Tongue (tissue), 2 donors: Measurements from ENCODE around the gene MAGI1. TPM values are rescaled to one million over a fixed set of nuclear protein-coding genes. Genes with fewer than 3 reads are reported as not detected.
"Not testable (repeated sequence)": the region's sequence is repeated elsewhere in the genome, so short reads cannot be mapped to it uniquely, and the experiment has no call there.

Experiments used
- DNase-seq: peaks from one replicate; pipeline ENCODE4 v3.0.0-alpha.2; 2015
- total RNA-seq: library from RNA; depleted of rRNA; stranded (reverse); fragments of >200 nt; gene quantifications from one replicate; pipeline ENCODE4 v1.2.3, GENCODE V29; 2014

Gene MAGI1
- total RNA-seq, 1 donor from 2014 or later: 62.1 TPM

DNA sequence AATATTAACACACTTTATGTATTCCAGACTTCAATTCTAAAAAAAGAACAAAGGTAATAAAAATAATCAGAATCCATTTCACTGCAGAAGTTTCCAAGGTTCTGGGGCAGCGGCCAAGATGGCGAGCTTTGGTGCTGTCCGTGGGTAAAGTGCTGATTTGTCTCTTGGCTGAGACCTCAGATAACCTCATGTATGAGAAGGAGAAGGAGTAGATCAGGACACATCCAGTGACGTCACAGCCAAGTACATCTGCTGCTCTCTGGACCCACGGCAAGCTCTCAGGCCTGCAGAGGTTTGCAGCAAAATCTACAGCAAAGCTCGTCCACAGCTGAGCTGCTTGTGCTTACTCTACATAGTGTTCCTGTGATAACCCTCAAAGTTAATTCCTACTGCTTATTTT lies 165.7 kb downstream of the MAGI1 start:
- DNase-seq: peak; percentile 64

DNA sequence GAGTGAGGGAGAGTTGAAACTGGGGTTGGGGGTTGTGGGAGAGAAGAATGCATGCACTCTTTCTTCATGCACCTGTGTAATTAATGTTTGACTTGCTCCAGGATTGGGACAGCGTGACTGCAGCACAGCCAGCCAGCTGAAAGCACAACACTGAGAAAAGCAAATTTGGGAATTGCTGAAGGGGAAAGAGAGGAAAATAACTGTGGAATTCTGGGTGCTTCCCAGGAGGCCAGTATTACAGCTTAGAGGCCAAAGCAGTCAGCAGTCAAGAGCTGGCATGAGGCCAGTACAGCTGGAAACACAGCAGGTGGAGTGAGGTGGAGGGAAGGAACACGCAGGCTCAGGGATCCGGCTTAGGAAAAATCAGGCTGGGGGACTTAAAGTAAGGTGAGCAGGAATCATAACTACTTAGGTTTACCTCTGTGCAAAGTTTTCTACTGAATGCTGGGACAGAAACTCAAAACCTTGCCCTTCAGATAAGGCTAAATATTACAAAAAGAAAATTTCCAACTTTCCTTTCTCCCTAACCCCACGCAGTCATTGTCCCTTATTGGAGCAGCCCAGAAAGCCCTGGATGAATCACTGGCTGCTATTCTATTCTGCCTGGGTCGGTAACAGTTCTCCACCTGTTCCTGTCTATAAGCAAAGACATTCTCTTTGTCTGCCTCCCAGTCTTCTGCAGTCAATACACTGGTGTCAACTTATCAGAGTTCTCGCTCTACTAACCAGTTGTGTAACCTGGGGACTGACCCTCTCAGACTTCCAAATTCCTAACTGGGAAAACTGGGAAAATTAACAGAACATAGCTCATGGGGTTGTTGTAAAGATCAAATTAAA lies 167.2 kb downstream of the MAGI1 start:
- peak; percentile 92 for DNase-seq

DNA sequence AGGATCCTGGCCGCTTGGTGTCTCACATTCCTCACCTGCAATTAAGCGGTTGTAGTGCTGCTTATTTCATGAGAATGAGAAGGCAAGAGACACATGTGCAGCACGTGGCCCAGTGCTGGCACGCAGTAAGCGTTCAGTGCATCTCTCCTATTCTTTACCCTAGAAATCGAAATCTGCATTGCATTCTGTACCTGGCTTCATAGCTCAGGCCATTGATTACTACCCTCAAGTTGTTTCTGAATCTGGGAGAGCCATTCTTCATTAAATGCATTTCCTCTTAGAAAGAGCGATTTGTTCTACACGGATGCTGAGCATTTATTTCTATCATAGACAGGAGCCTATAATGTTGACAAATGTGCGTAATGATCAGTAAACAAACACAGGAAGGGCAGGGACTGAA lies 168.9 kb downstream of the MAGI1 start:
- no peak for DNase-seq

DNA sequence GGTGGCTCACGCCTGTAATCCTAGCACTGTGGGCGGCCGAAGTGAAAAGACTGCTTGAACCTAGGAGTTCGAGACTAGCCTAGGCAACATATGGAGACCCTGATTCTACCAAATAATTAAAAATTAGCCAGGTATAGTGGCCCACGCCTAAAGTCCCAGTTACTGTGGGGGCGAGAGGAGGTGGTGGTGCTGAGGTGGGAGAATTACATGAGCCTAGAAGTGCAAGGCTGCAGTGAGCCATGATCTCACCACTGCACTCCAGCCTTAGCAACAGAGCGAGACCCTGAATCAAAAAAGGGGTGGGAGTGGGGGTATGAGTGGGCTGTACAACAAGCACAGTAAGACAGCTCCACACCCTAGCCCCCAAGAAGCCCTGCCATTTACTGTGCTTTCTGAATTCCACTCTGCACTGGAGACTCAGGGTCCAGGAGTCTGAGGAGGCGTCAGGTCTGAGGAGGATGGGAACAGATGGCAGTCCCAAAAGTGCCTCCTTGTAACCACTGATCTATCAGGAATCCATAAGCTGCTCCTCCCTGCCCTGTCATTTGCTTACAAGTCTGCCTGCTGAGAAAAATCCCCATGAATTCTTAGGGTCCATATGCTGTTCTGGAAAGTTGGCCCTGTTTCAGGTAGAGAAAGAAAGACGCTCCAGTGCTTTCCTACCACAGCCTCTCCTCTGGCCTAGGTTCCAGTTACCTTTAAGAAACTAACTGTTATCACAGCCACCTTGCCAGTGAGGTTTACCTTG lies 171.1 kb downstream of the MAGI1 start:
- DNase-seq: no peak

DNA sequence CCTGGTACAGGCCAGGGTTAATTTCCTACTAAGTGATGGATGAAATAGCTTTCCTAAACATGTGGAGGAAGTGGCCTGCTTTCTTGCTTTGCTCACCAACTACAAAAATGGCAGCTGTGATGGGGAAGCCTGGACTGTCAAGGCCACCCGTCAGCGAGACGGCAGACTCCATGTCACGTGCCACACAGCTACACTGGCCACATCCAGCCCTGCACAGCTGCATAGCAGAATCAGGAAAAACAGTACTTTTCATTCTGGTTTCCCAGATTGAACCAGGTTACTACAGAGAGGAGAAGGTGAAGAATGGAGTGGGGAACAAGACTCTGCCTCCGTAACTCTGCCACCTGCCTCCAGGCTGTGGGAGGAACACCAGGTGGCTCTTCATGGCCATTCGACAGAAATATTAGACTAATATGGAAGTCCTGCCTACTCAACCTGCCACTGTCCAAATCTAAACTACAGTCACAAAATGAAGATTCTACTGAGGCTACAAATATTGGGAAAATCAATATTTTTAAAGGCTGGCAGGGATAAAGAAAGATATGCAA lies 174.3 kb downstream of the MAGI1 start:
- DNase-seq: no peak

DNA sequence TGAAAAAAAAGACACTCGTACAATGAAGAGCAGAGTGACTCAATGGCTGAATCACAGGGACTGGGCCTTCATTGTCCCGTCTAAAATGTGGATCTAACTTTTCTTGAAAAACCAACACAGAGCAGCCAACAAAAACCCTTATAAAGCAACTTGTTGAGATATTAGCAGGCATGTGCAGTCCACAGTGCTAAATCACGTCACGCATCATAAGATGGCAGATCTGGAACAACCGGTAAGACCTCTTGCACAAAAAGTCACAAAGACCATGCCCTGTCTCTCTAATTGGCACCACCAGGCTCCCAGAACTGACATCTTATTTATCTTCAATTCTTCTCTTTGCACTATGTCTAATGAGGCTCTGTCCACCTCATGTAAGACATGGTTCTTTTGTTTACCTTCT lies 177.0 kb downstream of the MAGI1 start:
- no peak for DNase-seq

DNA sequence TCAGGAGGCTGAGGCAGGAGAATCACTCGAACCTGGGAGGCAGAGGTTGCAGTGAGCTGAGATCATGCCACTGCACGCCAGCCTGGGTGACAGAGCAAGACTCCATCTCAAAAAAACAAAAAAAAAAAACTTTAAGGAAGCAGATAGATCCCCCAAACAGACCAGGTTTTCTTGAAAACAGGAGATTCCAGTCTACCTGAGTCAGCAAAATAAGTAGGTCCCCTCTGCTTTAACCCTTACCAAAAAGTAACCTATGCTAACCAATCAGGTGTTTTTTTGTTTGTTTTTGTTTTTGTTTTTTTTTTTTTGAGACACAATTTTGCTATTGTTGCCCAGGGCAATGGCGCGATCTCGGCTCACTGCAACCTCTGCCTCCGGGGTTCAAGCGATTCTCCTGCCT lies 179.1 kb downstream of the MAGI1 start:
- not testable (repeated sequence) for DNase-seq

DNA sequence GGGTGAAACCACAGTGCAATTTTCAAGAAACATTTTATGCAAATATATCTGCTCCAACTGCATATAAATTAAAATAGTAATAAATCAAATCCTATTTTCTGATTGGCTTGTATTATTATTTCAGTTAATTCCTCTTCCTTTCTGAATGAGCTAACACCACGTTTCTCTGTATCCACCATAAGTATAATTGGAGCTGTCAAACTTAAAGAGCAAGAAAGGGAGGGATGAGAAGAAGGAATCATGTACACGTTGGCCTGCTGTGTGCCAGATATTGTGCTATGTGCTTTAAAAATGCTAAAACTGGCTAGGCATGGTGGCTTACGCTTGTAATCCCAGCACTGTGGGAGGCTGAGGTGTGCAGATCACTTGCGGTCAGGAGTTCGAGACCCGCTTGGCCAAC lies 180.0 kb downstream of the MAGI1 start:
- no peak for DNase-seq

DNA sequence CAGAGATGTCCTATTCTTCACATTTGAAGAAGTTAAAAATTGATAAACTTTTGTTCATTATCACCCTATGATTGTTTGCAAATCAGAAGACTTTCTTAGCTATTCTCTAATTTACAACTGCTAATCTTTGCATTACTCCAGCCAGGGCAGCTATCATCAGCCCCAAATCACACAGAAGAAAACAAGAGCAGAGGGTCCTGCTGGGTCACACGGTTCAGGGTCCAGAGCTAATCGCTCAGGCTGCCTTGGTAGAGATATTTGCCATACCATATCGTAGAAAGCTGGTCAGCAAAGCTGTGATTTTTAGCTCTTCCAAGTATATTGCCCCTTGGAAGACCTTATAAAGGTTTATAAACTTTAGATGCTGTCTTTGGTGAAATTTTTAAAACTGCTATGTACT lies 181.4 kb downstream of the MAGI1 start:
- DNase-seq: no peak

DNA sequence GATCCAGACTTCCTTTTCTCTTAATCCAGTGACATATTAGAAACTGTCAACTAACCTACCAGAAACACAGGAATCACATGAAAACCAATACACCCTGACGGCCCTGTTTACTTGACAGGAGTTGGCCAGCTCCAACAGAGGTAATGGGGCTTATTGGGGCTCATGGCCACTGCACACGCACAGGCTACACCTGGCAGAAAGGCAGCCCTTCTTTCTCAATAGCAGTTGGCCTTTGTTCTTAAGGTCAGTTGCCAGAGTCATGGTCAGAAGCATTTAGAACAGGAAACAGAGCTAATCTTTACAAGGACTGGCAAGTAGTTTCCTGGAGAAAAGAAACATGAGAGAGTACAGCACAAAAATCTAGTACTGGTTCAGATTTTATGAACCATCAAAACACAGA lies 181.8 kb downstream of the MAGI1 start:
- DNase-seq: no peak

DNA sequence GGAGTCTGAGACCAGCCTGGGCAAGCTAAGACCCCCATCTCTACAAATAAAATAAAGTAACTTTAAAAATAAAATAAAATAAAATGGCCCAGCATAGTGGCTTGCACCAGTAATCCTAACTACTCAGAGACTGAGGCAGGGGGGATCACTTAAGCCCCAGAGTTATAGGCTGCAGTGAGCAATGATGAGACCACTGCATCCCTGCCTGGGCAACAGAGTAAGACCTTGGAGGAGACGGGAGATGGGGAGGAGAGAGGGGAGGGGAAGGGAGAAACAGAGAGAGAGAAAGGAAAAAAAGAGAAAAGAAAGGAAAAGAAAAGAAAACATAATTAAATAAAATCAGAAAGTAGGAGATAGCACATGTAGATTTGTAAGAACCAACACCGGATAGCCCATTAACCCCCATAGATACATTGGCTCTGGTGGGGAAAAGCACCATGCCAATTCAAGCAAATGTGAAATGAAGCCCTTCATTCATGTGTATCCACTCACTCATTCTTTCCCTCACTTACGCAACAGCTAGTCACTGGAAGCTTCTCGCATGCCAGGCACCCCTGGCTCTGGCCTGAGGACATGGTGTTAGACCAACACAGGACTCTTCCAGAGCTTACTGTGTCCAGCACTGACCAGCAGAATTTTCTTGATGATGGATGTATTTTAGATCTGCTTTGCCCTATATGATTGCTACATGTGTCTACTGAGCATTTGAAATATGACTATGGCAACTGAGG lies 183.2 kb downstream of the MAGI1 start:
- DNase-seq: no peak

DNA sequence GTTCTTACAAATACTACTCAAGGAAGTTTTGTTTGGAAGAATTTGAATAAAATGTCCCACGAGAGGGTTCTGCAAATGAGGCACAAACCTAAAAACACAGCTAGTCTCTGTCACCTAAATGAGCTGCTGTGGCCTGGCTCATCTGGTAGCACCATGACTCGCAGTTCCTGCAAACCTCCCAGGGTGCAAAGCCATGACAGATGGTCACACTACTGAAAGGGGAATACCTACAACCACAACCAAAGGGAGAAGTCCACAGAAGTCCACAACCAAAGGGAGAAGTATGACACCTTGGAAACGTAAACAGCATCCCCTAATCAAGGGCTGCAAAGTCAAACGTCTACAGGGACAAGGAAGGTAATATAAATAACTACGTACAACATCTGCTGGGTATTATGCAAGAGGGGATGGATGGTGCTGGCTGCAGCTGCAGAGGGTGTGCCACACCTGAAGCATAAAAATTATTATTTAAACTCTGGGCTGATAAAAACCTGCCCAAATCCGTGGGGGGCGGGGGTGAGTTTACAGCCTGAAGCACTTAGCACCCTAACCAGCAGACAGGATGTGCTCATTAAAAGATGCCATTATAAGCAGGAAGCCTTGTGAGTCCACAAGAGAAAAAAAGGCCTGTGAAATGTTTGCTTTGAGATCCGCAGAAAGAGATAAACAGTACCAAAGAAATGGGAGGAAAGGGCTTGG lies 184.0 kb downstream of the MAGI1 start:
- DNase-seq: no peak

DNA sequence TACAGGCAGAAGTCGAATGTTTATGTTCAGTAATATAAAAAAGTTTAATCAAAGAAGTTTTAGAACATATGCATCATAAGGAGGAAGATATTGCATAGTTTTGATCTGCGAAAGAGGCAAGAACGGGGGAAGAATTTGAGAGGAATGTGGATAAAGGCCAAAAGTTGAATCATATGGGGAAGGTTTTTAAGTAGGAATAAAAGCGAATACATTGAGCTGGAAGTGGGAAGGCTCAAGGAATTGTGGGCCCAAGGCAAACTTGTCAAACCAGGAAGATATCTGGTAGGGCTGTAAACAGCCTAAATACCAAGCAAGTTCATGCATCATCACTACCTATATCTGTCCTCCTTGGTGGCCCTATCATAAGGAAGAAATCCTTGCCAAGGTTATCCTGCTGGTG lies 186.9 kb downstream of the MAGI1 start:
- peak; percentile 39 for DNase-seq

DNA sequence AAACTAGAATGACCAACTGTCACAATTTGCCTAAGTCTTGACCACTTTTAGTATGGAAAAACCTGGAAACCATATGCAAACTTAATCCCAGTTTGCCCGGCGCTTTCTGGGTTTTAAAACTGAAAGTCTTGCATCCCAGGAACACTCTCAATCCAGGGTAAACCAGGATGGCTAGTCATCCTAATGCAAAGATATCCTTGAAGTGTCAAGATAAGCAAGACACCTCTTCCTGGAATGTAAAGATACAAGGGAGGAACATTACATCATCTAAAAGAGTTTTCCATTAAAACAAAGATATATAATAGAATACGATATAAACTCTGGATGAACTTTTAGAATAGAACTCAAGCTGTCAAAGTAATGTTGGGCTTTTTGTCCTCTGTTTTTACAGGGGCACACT lies 188.5 kb downstream of the MAGI1 start:
- DNase-seq: no peak

DNA sequence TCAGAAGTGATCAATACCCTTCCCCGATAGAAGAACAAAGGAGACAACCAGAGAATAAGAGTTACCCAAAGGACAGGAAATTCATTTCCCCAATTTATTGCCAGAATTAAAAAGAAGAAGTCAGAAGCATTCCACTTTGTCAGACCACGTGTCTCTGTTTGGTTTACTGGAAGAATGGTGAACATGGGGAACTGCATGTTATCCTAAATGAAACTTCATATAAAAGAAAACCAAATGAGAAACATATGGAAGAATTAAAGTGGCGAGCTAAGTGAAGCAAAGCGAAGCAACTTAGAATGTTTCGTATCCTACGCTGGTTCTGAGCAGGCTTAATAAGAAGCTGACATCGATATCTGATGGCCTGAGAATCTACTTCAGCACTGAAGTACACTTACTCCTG lies 190.7 kb downstream of the MAGI1 start:
- peak; percentile 35 for DNase-seq

DNA sequence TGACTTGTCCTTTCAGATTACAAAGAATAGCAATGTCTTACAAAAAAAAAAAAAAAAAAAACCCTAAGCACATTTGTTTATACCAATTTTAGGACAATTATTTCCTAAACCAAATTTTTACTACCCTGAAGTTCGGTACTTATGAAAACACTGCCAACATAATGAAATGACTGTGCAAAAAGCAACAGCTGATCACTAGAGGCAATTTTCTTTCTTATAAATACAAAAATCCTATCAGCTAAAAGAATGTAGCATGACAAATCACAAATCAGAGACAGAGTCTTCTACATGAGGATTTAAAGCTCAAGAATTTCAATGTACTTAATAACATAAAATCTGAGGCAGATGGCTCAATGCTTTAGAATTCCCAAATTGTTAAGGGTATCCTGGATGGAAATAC lies 191.8 kb downstream of the MAGI1 start:
- peak; percentile 69 for DNase-seq

DNA sequence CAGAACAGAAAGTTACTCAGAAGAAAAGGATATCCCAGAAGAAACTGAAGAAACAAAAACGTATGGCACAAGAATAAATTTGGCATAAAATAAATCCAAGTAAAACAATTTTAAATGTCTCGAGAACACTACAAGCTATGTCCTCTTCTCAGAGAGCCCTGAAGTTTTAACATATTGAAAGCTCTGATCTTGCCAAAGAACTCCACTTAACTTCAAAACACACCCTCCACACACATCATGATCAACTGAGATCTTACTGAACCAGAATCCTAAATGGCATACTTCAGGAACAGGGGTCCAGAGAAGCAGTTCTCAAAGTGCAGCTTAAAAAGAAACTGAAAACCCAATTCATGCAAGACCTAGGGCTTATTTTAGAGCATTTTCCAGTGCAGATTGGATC lies 194.3 kb downstream of the MAGI1 start:
- DNase-seq: no peak

DNA sequence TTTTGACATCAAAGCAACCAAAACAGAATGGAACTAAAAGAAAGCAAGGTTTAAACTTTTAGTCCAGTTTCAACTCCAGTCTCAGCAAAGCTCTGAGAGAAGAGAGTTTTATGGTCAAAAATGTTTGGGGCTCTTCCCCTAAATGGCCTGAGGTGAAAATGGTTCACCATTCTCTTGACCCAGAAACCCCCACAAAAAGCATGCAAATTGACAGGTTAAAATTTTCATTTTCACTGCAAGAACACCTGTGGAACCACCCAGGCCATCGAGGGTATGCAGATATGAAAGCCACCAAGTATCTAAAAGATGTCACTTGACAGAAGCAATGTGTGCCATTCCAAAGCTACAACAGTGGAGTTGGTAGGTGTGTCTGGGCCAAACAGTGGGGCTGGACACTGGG lies 195.0 kb downstream of the MAGI1 start:
- DNase-seq: no peak

DNA sequence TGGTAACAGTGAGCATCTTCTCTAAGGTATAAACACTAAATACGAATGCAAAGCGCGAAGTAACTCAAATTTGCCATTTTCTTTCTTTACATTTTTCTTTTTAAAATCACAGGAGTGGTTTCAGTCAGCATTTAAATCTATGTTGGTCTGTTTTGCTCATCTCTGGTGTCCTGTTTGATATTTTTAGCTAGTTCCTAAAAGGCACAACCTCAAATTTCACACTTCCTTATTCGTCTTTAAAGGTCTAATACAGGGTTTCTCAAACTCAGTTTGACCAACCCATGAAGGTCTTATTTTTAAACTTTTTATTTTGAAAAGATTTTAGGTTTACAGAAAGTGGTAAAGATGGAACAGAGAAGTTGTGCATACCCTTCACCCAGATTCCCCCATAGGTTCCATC lies 201.1 kb downstream of the MAGI1 start:
- DNase-seq: no peak

DNA sequence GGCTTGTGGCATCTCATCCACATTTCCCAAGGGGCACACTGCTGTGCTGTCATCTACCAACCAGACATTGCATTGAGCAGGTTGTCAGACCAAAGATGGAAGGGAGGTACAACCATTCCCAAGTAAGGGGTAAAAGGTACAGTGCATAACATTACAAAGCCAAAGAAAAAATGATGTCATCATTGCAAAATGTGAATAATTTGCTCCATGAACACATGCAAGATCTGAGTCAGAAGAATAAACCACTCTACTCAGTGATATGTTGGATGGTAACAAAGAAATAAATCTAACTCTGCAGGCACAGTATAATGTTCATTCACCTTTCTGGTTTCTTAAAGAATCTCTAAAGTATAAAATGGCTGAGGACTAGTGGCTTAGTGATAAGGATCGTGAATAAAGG lies 202.7 kb downstream of the MAGI1 start:
- DNase-seq: no peak

DNA sequence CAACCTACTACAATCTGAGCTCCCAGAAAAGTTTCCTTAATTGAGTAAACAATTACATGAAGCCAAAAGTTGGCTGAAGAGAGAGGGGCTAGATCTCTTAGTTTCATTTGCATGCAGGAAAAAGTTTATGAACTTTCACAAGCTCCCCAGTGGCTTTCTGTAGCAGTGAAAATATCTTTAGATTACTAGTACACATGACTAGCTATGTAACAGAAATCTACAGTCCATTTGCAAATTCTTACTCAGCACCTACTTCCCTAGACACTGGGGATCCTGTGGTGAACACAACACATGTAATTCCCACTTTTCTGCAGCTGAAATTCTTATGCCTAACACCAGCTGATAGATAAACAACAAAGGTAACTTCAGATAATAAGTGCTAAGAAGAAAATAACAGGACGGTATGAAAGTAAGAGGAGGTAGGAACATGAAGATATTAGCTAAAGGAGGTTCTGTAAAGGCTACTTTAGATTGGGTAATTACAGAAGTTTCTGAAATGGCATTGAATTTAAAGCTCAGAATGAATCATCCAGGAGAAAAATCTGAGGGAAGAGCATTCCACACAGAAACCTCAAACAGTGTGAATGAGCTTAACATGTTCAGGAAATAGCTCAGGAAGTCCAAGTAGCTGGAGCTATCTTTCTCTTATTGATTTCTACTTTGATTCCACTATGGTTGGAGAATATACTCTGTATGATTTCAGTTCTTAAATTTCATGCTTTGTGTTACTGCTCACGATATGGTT lies 204.8 kb downstream of the MAGI1 start:
- DNase-seq: no peak
